ACC112 (cell line): ENCODE results near the gene TMEM63C.

Experiments used
- H2AFZ ChIP-seq: fragments of 200-600 bp; sonication (generic); one replicate; pipeline ENCODE4 v1.6.0; 2017; ENCODE audit warnings: antibody characterized with exemption, low read length; ENCODE audit not compliant: unreplicated experiment
- H3K27ac ChIP-seq: fragments of 200-600 bp; sonication (generic); 2 replicates; pipeline ENCODE4 v1.5.1; 2014; ENCODE audit warnings: low read depth, mild to moderate bottlenecking, antibody characterized with exemption, low read length, moderate library complexity
- H3K27me3 ChIP-seq: fragments of 200-600 bp; sonication (generic); 2 replicates; pipeline ENCODE4 v1.6.1; 2014; ENCODE audit warnings: mild to moderate bottlenecking, antibody characterized with exemption, low read length, moderate library complexity, mixed read lengths; ENCODE audit not compliant: insufficient read depth
- H3K36me3 ChIP-seq: fragments of 200-600 bp; sonication (generic); 2 replicates; pipeline ENCODE4 v1.6.1; 2016; ENCODE audit warnings: mild to moderate bottlenecking, antibody characterized with exemption, low read length, moderate library complexity, mixed read lengths; ENCODE audit not compliant: insufficient read depth
- H3K4me1 ChIP-seq: fragments of 200-600 bp; sonication (generic); one replicate; pipeline ENCODE4 v1.6.1; 2016; ENCODE audit warnings: low read length, mixed read lengths; ENCODE audit not compliant: insufficient read depth, unreplicated experiment, control insufficient read depth
- H3K4me3 ChIP-seq: fragments of 200-600 bp; sonication (generic); 2 replicates; pipeline ENCODE4 v1.5.1; 2014; ENCODE audit warnings: mild to moderate bottlenecking, low read depth, low read length
- H3K79me2 ChIP-seq: fragments of 200-600 bp; sonication (generic); one replicate; pipeline ENCODE4 v1.6.0; 2016; ENCODE audit warnings: low read length; ENCODE audit not compliant: control insufficient read depth, unreplicated experiment, insufficient read depth

The TMEM63C gene

GRCh38 chr14:77268989-77269600 is 87.5 kb downstream of the TMEM63C start:
- H3K79me2 ChIP-seq: no peaks in the 10 kb centered on the region
- no peak overlapping the region for H2AFZ ChIP-seq
- H3K36me3 ChIP-seq: no peaks in the 10 kb centered on the region
- peaks cover 45% of the 10 kb centered on the region for H3K27me3 ChIP-seq
- H3K4me3 ChIP-seq: no peak overlapping the region
- H3K4me1 ChIP-seq: no peaks in the 10 kb centered on the region
- no peak overlapping the region for H3K27ac ChIP-seq

- Histone ChIP-seq H3K27ac (no peak overlapping the region), H3K27me3 (peaks cover 45% of the 10 kb centered on the region), H2AFZ (no peak overlapping the region), H3K79me2 (no peaks in the 10 kb centered on the region), H3K36me3 (no peaks in the 10 kb centered on the region), H3K4me1 (no peaks in the 10 kb centered on the region), H3K4me3 (no peak overlapping the region)
Observed at GRCh38 chr14:77270361-77271112, 88.9 kb downstream of the TMEM63C start.

- Histone ChIP-seq H3K27ac (no peak within 1 kb of the TSS), H2AFZ (no peak within 1 kb of the TSS), H3K27me3 (peaks cover 45% of the 10 kb centered on the region), H3K4me1 (no peaks in the 10 kb centered on the region), H3K36me3 (no peaks in the 10 kb centered on the region), H3K4me3 (no peak within 1 kb of the TSS), H3K79me2 (no peaks in the 10 kb centered on the region)
Observed at GRCh38 chr14:77271113-77271710, 89.6 kb downstream of the TMEM63C start, which contains the start of gene NGB. TSS of gene NGB (minus strand) at chr14:77271206. CDS start at chr14:77270937, 269 bp downstream.

- H3K27ac ChIP-seq: no peak overlapping the region
- no peaks in the 10 kb centered on the region for H3K79me2 ChIP-seq
- H2AFZ ChIP-seq: no peak overlapping the region
- no peaks in the 10 kb centered on the region for H3K4me1 ChIP-seq
- H3K36me3 ChIP-seq: no peaks in the 10 kb centered on the region
- peaks cover 45% of the 10 kb centered on the region for H3K27me3 ChIP-seq
- H3K4me3 ChIP-seq: no peak overlapping the region
Observed at GRCh38 chr14:77272261-77272660, 90.7 kb downstream of the TMEM63C start.

GRCh38 chr14:77273796-77274195 is 92.2 kb downstream of the TMEM63C start:
- Histone ChIP-seq H3K27ac (no peak overlapping the region), H3K79me2 (no peaks in the 10 kb centered on the region), H3K27me3 (peaks cover 32% of the 10 kb centered on the region), H3K36me3 (no peaks in the 10 kb centered on the region), H3K4me1 (no peaks in the 10 kb centered on the region), H2AFZ (no peak overlapping the region), H3K4me3 (no peak overlapping the region)

- peaks cover 20% of the 10 kb centered on the region for H3K27me3 ChIP-seq
- H3K27ac ChIP-seq: no peak overlapping the region
- no peak overlapping the region for H3K4me3 ChIP-seq
- no peaks in the 10 kb centered on the region for H3K36me3 ChIP-seq
- H3K4me1 ChIP-seq: no peaks in the 10 kb centered on the region
- H3K79me2 ChIP-seq: no peaks in the 10 kb centered on the region
- H2AFZ ChIP-seq: no peak overlapping the region
Observed at GRCh38 chr14:77275041-77275580, 93.5 kb downstream of the TMEM63C start.

GRCh38 chr14:77275601-77276017 is 94.0 kb downstream of the TMEM63C start:
- no peak overlapping the region for H2AFZ ChIP-seq
- H3K79me2 ChIP-seq: no peaks in the 10 kb centered on the region
- H3K4me1 ChIP-seq: no peaks in the 10 kb centered on the region
- no peak overlapping the region for H3K27ac ChIP-seq
- H3K4me3 ChIP-seq: no peak overlapping the region
- no peaks in the 10 kb centered on the region for H3K36me3 ChIP-seq
- H3K27me3 ChIP-seq: peaks cover 15% of the 10 kb centered on the region

- no peak overlapping the region for H3K27ac ChIP-seq
Observed at GRCh38 chr14:77276295-77276935, 94.8 kb downstream of the TMEM63C start.

GRCh38 chr14:77276959-77277358 is 95.4 kb downstream of the TMEM63C start:
- Histone ChIP-seq H3K36me3 (no peaks in the 10 kb centered on the region), H3K27me3 (peaks cover 3% of the 10 kb centered on the region; the same call in 1 of the 2 replicates), H3K4me1 (no peaks in the 10 kb centered on the region), H3K27ac (no peak overlapping the region), H3K4me3 (no peak overlapping the region), H2AFZ (no peak overlapping the region), H3K79me2 (no peaks in the 10 kb centered on the region)

More at GRCh38 chr14:77276295-77276935, 94.8 kb downstream of the TMEM63C start:
- Histone ChIP-seq H2AFZ (no peak overlapping the region), H3K36me3 (no peaks in the 10 kb centered on the region), H3K4me1 (no peaks in the 10 kb centered on the region), H3K27me3 (peaks cover 7% of the 10 kb centered on the region), H3K79me2 (no peaks in the 10 kb centered on the region), H3K4me3 (no peak overlapping the region)

GRCh38 chr14:77278461-77279230 is 97.0 kb downstream of the TMEM63C start:
- H3K27me3 ChIP-seq: no peaks in the 10 kb centered on the region
- no peaks in the 10 kb centered on the region for H3K4me1 ChIP-seq
- H3K4me3 ChIP-seq: no peak overlapping the region
- no peak overlapping the region for H3K27ac ChIP-seq
- no peaks in the 10 kb centered on the region for H3K79me2 ChIP-seq
- H2AFZ ChIP-seq: no peak overlapping the region
- no peaks in the 10 kb centered on the region for H3K36me3 ChIP-seq
